Measurements from ENCODE around the gene TPGS1. TPM values are rescaled to one million over a fixed set of nuclear protein-coding genes. Genes with fewer than 3 reads are reported as not detected.

Gene TPGS1
- total and polyA plus RNA-seq, 8 donors, result 1.2 to 65.5 (median 25.0) TPM

GRCh38 chr19:498977-499623 is 8.2 kb upstream of the TPGS1 start:
- no peak overlapping the region for H3K4me3 ChIP-seq
- H3K36me3 ChIP-seq, result no peaks in the 10 kb centered on the region
- peaks cover 8 to 34% (median 22%) of the 10 kb centered on the region in 4 donors for H3K4me1 ChIP-seq
- TF ChIP-seq CTCF (IDR thresholded peaks at IDR 0.05) (no peak), POLR2A (IDR thresholded peaks at IDR 0.05) (no peak), POLR2AphosphoS5 (IDR thresholded peaks at IDR 0.05) (no peak), EP300 (IDR thresholded peaks at IDR 0.05) (no peak)
- no peak overlapping the region for H3K27ac ChIP-seq
- H3K27me3 ChIP-seq, result peaks cover 20 to 65% (median 41%) of the 10 kb centered on the region in 3 donors
- 75 to 80% (median 77%) methylated on average over 30 to 31 of the region's 31 CpGs for WGBS, 5 donors
- no peaks in the 10 kb centered on the region for H3K9me3 ChIP-seq
- peak in 1 of 2 donors; percentile 12 for DNase-seq
- intact Hi-C loops (cut with DNase I; ENCODE audit: low total_unique reads), result no loop called here

- Histone ChIP-seq H3K9me3 (no peaks in the 10 kb centered on the region), H3K27ac (no peak overlapping the region), H3K36me3 (no peaks in the 10 kb centered on the region), H3K4me1 (peaks cover 12 to 29% (median 19%) of the 10 kb centered on the region in 4 donors), H3K27me3 (peaks cover 14 to 39% (median 23%) of the 10 kb centered on the region in 3 donors), H3K4me3 (no peak overlapping the region)
- intact Hi-C loops (cut with DNase I; ENCODE audit: low total_unique reads), result no loop called here
- peak in 1 of 2 donors; percentile 6 for DNase-seq
- no peak for TF ChIP-seq CTCF (IDR thresholded peaks at IDR 0.05)
- no peak for TF ChIP-seq POLR2A (IDR thresholded peaks at IDR 0.05)
- TF ChIP-seq POLR2AphosphoS5 (IDR thresholded peaks at IDR 0.05), result no peak
- no peak for TF ChIP-seq EP300 (IDR thresholded peaks at IDR 0.05)
- WGBS, 5 donors, result 85 to 89% (median 86%) methylated on average over 16 to 17 of the region's 17 CpGs
Observed at GRCh38 chr19:501646-502045, 5.7 kb upstream of the TPGS1 start.

- intact Hi-C loops (cut with DNase I; ENCODE audit: low total_unique reads), result no loop called here
- no peak overlapping the region for H3K4me3 ChIP-seq
- H3K27ac ChIP-seq, result no peak overlapping the region
- 83 to 91% (median 89%) methylated on average over 14 of the region's 14 CpGs for WGBS, 5 donors
- peaks cover 0 to 8% (median 2%) of the 10 kb centered on the region in 4 donors for H3K36me3 ChIP-seq
- peaks cover 0 to 10% (median 0%) of the 10 kb centered on the region in 3 donors for H3K27me3 ChIP-seq
- peak in 1 of 2 donors; percentile 5 for DNase-seq
- peaks cover 15 to 26% (median 21%) of the 10 kb centered on the region in 4 donors for H3K4me1 ChIP-seq
- TF ChIP-seq POLR2A (IDR thresholded peaks at IDR 0.05) (no peak), POLR2AphosphoS5 (IDR thresholded peaks at IDR 0.05) (no peak), CTCF (IDR thresholded peaks at IDR 0.05) (no peak), EP300 (IDR thresholded peaks at IDR 0.05) (no peak)
- no peaks in the 10 kb centered on the region for H3K9me3 ChIP-seq
Observed at GRCh38 chr19:504616-505015, 2.7 kb upstream of the TPGS1 start.

GRCh38 chr19:506404-507285 is 652 bp upstream of the TPGS1 start:
- H3K27ac ChIP-seq, result peak overlapping the region; percentile 91 to 98 (median 96)
- 3 to 9% (median 4%) methylated on average over 29 to 48 of the region's 48 CpGs for WGBS, 5 donors
- intact Hi-C loops (cut with DNase I; ENCODE audit: low total_unique reads), result no loop called here
- H3K4me1 ChIP-seq, result peaks cover 15 to 41% (median 32%) of the 10 kb centered on the region in 4 donors
- peak; percentile 99 to 100 for DNase-seq
- no peaks in the 10 kb centered on the region for H3K9me3 ChIP-seq
- no peaks in the 10 kb centered on the region for H3K27me3 ChIP-seq
- H3K4me3 ChIP-seq, result peak overlapping the region; percentile 77 to 100 (median 100)
- H3K36me3 ChIP-seq, result peaks cover 0 to 11% (median 4%) of the 10 kb centered on the region in 4 donors
- TF ChIP-seq POLR2A (IDR thresholded peaks at IDR 0.05) (no peak), CTCF (IDR thresholded peaks at IDR 0.05) (peak in 5 of 7 experiments; percentile 91 to 97 (median 94))
